GM12878 (cell line): ENCODE results near the gene DIDO1. TPM values are rescaled to one million over a fixed set of nuclear protein-coding genes. Genes with fewer than 3 reads are reported as not detected.

ENCODE experiments used
- ASH2L ChIP-seq: fragments of 300-600, 200-600 bp; sonication (generic); IDR thresholded peaks from 2 replicates; pipeline ENCODE4 v1.6.1; 2017; ENCODE audit warnings: low read depth, mild to moderate bottlenecking, borderline replicate concordance
- BHLHE40 ChIP-seq, 2 experiments: fragments of 450-650 bp in 1 of 2; IDR thresholded peaks; 2 replicates each; pipeline ENCODE4 v1.6.1; 2011 to 2017; ENCODE audit warnings: low read depth in 2 of 2, borderline replicate concordance in 1 of 2, improper control_type of control experiment in 1 of 2, low read length in 1 of 2, mild to moderate bottlenecking in 1 of 2
- BRCA1 ChIP-seq: IDR thresholded peaks from 2 replicates; pipeline ENCODE4 v1.6.1; 2011; ENCODE audit warnings: low read depth, low read length, improper control_type of control experiment
- CHD2 ChIP-seq: IDR thresholded peaks from 2 replicates; pipeline ENCODE4 v1.6.1; 2011; ENCODE audit warnings: low read depth, low read length, improper control_type of control experiment, borderline replicate concordance
- JUND ChIP-seq: IDR thresholded peaks from 2 replicates; pipeline ENCODE4 v1.6.1; 2012; ENCODE audit warnings: low read depth, mild to moderate bottlenecking, low read length, improper control_type of control experiment, moderate library complexity
- MXI1 ChIP-seq: fragments of 150-350 bp; IDR thresholded peaks from 2 replicates; pipeline ENCODE4 v1.6.1; 2011; ENCODE audit warnings: low read depth, mild to moderate bottlenecking, inconsistent platforms, low read length, improper control_type of control experiment
- PAX8 ChIP-seq: fragments of 450-650 bp; IDR thresholded peaks from 2 replicates; pipeline ENCODE4 v1.6.1; 2017; ENCODE audit warnings: mild to moderate bottlenecking, moderate library complexity
- RBBP5 ChIP-seq: fragments of 200-600 bp; sonication (generic); conservative IDR thresholded peaks from 2 replicates; pipeline ENCODE4 v1.6.1; 2016
- SP1 ChIP-seq: IDR thresholded peaks from one replicate; pipeline ENCODE4 v1.6.1; 2011; ENCODE audit warnings: low read depth, low read length
- SREBF2 ChIP-seq: IDR thresholded peaks from 2 replicates; pipeline ENCODE4 v1.6.1; 2012; ENCODE audit warnings: mild to moderate bottlenecking, low read length
- polyA plus RNA-seq, 11 experiments: library from polyadenylated mRNA; depleted of rRNA in 4 of 11; unstranded in 6 of 11; stranded (reverse) in 5 of 11; fragments of >200 nt; fragmentation: Nextera tagmentation in 4 of 11; fragmentation: Illumina TruSeq in 1 of 11; extraction: Ambion mirVana in 4 of 11; extraction: Trizol in 1 of 11; gene quantifications; 1 replicate in 1 of 11; 2 replicates in 10 of 11; pipeline versions ENCODE4 v1.2.1 to v1.2.3, GENCODE V29; 2011 to 2016; ENCODE audit warnings: inconsistent platforms in 2 of 11, missing spikeins in 2 of 11, low read depth in 1 of 11
- total RNA-seq, 4 experiments: library from RNA; depleted of rRNA in 3 of 4; stranded (reverse); fragments of >200 nt in 3 of 4; fragmentation: Illumina TruSeq in 1 of 4; extraction: Trizol in 1 of 4; gene quantifications; 2 replicates each; pipeline versions ENCODE4 v1.2.1 to v1.2.3, GENCODE V29; 2013 to 2021
- TF ChIP-seq, protein P1 (sequence below): IDR thresholded peaks from 2 replicates; pipeline ENCODE4 v1.6.1; 2012; ENCODE audit warnings: low read depth, low read length, improper control_type of control experiment
- TF ChIP-seq, protein P2 (sequence below): IDR thresholded peaks from 2 replicates; pipeline ENCODE4 v1.6.1; 2012; ENCODE audit warnings: mild to moderate bottlenecking, low read depth, low read length
- TF ChIP-seq, protein P3 (sequence below): fragments of 450-650 bp; IDR thresholded peaks from 2 replicates; pipeline ENCODE4 v1.6.1; 2016; ENCODE audit warnings: mild to moderate bottlenecking, moderate library complexity, borderline replicate concordance
- TF ChIP-seq, protein P4 (sequence below): fragments of 450-650 bp; conservative IDR thresholded peaks from 2 replicates; pipeline ENCODE4 v1.6.1; 2017; ENCODE audit warnings: mild to moderate bottlenecking, moderate library complexity
- TF ChIP-seq, protein P5 (sequence below): fragments of 450-650 bp; IDR thresholded peaks from 2 replicates; pipeline ENCODE4 v1.6.1; 2017; ENCODE audit warnings: mild to moderate bottlenecking, low read depth, inconsistent platforms; ENCODE audit not compliant: poor library complexity, severe bottlenecking

The DIDO1 gene
- total and polyA plus RNA-seq, 10 of the 15 experiments (the other 5 are each of a cell fraction or from before 2014, with no cell fraction given): 5.5 to 56.4 (median 38.4) TPM

DNA sequence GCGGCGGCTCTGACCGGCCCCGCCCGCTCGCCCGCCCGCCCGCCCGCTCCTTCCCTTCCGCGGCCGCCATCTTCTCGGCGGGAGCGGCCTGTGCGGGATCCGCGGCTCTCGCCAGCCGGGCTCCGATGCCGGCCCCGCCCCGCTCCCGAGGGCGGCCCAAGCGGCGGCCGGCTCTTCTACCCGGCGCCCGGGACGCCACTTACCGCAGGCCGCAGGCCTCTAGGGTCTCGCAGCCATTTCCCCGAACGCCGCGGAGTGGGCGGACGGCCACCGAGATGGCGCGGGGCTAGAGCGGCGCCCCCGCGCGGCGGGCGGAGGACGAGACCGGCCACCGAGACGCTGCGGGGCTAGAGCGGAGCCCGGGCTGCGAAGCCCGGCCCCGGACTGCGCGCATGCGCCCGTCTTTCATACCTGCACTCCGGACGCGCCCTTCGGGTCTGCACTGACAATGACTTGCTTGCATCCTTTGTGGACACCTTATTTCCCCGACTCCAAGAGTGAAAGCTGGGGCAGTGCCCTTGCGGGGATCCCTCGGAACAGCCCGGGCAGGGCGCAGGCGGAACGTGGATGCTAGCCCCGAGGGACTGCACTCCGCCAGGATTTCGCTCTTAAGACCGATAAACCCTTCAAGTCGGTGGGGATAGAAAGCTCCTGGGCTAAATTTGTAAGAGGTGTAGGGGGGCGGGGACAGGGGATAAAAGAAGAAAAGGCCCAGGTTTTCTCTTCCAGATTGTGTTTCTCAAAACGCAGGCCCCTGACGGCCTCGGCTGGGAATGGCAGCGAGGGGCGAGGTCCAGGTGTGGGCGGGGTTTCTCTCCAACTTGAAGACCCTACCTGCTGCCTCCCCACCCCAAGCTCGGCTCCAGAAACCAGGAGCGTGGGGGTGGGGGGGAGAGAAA, at the start of gene DIDO1 (continued):
- TF ChIP-seq ASH2L (peak; percentile 63; the same call in 1 of the 2 replicates), RBBP5 (no peak), SP1 (peak; percentile 50), JUND (no peak), CHD2 (no peak), PAX8 (no peak), SREBF2 (no peak), MXI1 (peak; percentile 19; the same call in 1 of the 2 replicates), BRCA1 (no peak), BHLHE40 (IDR thresholded peaks at IDR 0.05; ENCODE audit: borderline replicate concordance in 1 of 2, low read depth in 2 of 2, low read length in 1 of 2) (peak in 1 of 2 experiments; percentile 65; a peak in 2 of 4 replicates)
- TF ChIP-seq, protein P1, sequence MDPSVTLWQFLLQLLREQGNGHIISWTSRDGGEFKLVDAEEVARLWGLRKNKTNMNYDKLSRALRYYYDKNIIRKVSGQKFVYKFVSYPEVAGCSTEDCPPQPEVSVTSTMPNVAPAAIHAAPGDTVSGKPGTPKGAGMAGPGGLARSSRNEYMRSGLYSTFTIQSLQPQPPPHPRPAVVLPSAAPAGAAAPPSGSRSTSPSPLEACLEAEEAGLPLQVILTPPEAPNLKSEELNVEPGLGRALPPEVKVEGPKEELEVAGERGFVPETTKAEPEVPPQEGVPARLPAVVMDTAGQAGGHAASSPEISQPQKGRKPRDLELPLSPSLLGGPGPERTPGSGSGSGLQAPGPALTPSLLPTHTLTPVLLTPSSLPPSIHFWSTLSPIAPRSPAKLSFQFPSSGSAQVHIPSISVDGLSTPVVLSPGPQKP: no peak
- TF ChIP-seq, protein P2, sequence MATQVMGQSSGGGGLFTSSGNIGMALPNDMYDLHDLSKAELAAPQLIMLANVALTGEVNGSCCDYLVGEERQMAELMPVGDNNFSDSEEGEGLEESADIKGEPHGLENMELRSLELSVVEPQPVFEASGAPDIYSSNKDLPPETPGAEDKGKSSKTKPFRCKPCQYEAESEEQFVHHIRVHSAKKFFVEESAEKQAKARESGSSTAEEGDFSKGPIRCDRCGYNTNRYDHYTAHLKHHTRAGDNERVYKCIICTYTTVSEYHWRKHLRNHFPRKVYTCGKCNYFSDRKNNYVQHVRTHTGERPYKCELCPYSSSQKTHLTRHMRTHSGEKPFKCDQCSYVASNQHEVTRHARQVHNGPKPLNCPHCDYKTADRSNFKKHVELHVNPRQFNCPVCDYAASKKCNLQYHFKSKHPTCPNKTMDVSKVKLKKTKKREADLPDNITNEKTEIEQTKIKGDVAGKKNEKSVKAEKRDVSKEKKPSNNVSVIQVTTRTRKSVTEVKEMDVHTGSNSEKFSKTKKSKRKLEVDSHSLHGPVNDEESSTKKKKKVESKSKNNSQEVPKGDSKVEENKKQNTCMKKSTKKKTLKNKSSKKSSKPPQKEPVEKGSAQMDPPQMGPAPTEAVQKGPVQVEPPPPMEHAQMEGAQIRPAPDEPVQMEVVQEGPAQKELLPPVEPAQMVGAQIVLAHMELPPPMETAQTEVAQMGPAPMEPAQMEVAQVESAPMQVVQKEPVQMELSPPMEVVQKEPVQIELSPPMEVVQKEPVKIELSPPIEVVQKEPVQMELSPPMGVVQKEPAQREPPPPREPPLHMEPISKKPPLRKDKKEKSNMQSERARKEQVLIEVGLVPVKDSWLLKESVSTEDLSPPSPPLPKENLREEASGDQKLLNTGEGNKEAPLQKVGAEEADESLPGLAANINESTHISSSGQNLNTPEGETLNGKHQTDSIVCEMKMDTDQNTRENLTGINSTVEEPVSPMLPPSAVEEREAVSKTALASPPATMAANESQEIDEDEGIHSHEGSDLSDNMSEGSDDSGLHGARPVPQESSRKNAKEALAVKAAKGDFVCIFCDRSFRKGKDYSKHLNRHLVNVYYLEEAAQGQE: no peak
- TF ChIP-seq, protein P3, sequence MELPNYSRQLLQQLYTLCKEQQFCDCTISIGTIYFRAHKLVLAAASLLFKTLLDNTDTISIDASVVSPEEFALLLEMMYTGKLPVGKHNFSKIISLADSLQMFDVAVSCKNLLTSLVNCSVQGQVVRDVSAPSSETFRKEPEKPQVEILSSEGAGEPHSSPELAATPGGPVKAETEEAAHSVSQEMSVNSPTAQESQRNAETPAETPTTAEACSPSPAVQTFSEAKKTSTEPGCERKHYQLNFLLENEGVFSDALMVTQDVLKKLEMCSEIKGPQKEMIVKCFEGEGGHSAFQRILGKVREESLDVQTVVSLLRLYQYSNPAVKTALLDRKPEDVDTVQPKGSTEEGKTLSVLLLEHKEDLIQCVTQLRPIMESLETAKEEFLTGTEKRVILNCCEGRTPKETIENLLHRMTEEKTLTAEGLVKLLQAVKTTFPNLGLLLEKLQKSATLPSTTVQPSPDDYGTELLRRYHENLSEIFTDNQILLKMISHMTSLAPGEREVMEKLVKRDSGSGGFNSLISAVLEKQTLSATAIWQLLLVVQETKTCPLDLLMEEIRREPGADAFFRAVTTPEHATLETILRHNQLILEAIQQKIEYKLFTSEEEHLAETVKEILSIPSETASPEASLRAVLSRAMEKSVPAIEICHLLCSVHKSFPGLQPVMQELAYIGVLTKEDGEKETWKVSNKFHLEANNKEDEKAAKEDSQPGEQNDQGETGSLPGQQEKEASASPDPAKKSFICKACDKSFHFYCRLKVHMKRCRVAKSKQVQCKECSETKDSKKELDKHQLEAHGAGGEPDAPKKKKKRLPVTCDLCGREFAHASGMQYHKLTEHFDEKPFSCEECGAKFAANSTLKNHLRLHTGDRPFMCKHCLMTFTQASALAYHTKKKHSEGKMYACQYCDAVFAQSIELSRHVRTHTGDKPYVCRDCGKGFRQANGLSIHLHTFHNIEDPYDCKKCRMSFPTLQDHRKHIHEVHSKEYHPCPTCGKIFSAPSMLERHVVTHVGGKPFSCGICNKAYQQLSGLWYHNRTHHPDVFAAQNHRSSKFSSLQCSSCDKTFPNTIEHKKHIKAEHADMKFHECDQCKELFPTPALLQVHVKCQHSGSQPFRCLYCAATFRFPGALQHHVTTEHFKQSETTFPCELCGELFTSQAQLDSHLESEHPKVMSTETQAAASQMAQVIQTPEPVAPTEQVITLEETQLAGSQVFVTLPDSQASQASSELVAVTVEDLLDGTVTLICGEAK: no peak
- TF ChIP-seq, protein P4, sequence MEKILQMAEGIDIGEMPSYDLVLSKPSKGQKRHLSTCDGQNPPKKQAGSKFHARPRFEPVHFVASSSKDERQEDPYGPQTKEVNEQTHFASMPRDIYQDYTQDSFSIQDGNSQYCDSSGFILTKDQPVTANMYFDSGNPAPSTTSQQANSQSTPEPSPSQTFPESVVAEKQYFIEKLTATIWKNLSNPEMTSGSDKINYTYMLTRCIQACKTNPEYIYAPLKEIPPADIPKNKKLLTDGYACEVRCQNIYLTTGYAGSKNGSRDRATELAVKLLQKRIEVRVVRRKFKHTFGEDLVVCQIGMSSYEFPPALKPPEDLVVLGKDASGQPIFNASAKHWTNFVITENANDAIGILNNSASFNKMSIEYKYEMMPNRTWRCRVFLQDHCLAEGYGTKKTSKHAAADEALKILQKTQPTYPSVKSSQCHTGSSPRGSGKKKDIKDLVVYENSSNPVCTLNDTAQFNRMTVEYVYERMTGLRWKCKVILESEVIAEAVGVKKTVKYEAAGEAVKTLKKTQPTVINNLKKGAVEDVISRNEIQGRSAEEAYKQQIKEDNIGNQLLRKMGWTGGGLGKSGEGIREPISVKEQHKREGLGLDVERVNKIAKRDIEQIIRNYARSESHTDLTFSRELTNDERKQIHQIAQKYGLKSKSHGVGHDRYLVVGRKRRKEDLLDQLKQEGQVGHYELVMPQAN: peak; percentile 79
- TF ChIP-seq, protein P5, sequence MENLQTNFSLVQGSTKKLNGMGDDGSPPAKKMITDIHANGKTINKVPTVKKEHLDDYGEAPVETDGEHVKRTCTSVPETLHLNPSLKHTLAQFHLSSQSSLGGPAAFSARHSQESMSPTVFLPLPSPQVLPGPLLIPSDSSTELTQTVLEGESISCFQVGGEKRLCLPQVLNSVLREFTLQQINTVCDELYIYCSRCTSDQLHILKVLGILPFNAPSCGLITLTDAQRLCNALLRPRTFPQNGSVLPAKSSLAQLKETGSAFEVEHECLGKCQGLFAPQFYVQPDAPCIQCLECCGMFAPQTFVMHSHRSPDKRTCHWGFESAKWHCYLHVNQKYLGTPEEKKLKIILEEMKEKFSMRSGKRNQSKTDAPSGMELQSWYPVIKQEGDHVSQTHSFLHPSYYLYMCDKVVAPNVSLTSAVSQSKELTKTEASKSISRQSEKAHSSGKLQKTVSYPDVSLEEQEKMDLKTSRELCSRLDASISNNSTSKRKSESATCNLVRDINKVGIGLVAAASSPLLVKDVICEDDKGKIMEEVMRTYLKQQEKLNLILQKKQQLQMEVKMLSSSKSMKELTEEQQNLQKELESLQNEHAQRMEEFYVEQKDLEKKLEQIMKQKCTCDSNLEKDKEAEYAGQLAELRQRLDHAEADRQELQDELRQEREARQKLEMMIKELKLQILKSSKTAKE: no peak
